HL-60 (cell line): ENCODE data around the gene TRMT112.
A peak's percentile ranks its signal among the peaks of the same experiment; 100 is the strongest.

Source experiments
- DNase-seq, 2 experiments: peaks; one replicate each; pipeline ENCODE4 v3.0.0-alpha.2; 2010 to 2020; ENCODE audit warnings: low read depth in 1 of 2, low spot score in 1 of 2
- H3K27ac ChIP-seq: fragments of 250-450 bp; sonication (Bioruptor Pico); replicated peaks from 2 replicates; pipeline ENCODE4 v1.5.1; 2020; ENCODE audit warnings: mild to moderate bottlenecking, moderate library complexity
- H3K27me3 ChIP-seq: fragments of 250-450 bp; sonication (Bioruptor Pico); 2 replicates; pipeline ENCODE4 v1.5.1; 2021; ENCODE audit warnings: mild to moderate bottlenecking, moderate library complexity; ENCODE audit not compliant: insufficient read depth, poor library complexity, severe bottlenecking
- H3K4me3 ChIP-seq: replicated peaks from 2 replicates; pipeline ENCODE4 v1.5.1; 2011; ENCODE audit warnings: mild to moderate bottlenecking, control low read depth, low read length; ENCODE audit not compliant: insufficient read depth
- CTCF ChIP-seq: IDR thresholded peaks from one replicate; pipeline ENCODE4 v1.5.1; 2011; ENCODE audit warnings: low read length, control low read depth, inconsistent platforms; ENCODE audit not compliant: insufficient read depth
- GABPA ChIP-seq: IDR thresholded peaks from 2 replicates; pipeline ENCODE4 v1.6.1; 2012; ENCODE audit warnings: low read depth
- POLR2AphosphoS5 ChIP-seq: IDR thresholded peaks from 2 replicates; pipeline ENCODE4 v1.6.1; 2012; ENCODE audit warnings: low read depth
- REST ChIP-seq: IDR thresholded peaks from 2 replicates; pipeline ENCODE4 v1.6.1; 2012; ENCODE audit warnings: low read depth; ENCODE audit not compliant: insufficient replicate concordance
- SPI1 ChIP-seq: IDR thresholded peaks from 2 replicates; pipeline ENCODE4 v1.6.1; 2012; ENCODE audit warnings: low read depth, mild to moderate bottlenecking, borderline replicate concordance

The TRMT112 gene

GRCh38 chr11:64299847-64300648 is 17.3 kb downstream of the TRMT112 start, which contains the start of gene CATSPERZ:
Gene CATSPERZ (plus strand): TSS chr11:64300358. CDS start chr11:64300411, 53 bp downstream.
- no peak within 1 kb of the TSS for H3K27ac ChIP-seq
- H3K27me3 ChIP-seq = peaks cover 56% of the 10 kb centered on the region
- H3K4me3 ChIP-seq = peak within 1 kb of the TSS; percentile 16
- DNase-seq = no peak
- no peak for TF ChIP-seq GABPA
- no peak for TF ChIP-seq POLR2AphosphoS5
- TF ChIP-seq REST = no peak
- no peak for TF ChIP-seq CTCF
- TF ChIP-seq SPI1 = no peak

GRCh38 chr11:64298966-64299846 is 18.2 kb downstream of the TRMT112 start:
- Histone ChIP-seq H3K27me3 (peaks cover 61% of the 10 kb centered on the region), H3K4me3 (no peak overlapping the region)
- TF ChIP-seq CTCF (no peak), SPI1 (no peak), GABPA (no peak), REST (no peak), POLR2AphosphoS5 (no peak)

GRCh38 chr11:64297699-64298358 is 19.5 kb downstream of the TRMT112 start:
- no peak for TF ChIP-seq SPI1
- no peak for TF ChIP-seq POLR2AphosphoS5
- no peak for TF ChIP-seq REST
- TF ChIP-seq CTCF = no peak
- TF ChIP-seq GABPA = no peak
- no peak overlapping the region for H3K4me3 ChIP-seq
- no peak overlapping the region for H3K27ac ChIP-seq
- H3K27me3 ChIP-seq = peaks cover 74% of the 10 kb centered on the region
- DNase-seq = peak in 1 of 2 experiments; percentile 69

More at GRCh38 chr11:64298966-64299846, 18.2 kb downstream of the TRMT112 start:
- DNase-seq = no peak
- H3K27ac ChIP-seq = no peak overlapping the region
